Measurements from ENCODE around the gene MC1R. TPM values are rescaled to one million over a fixed set of nuclear protein-coding genes. Genes with fewer than 3 reads are reported as not detected.
A peak's percentile ranks its signal among the peaks of the same experiment; 100 is the strongest.

Gene MC1R
- total RNA-seq, 1 donor from 2014 or later: 4.0 TPM

- intact Hi-C loops (cut with DNase I): no loop called here
- no peak for DNase-seq (ENCODE audit: low spot score)
Measured at GRCh38 chr16:89893642-89894548, 24.8 kb upstream of the MC1R start.

GRCh38 chr16:89895482-89896250, 23.0 kb upstream of the MC1R start:
- intact Hi-C loops (cut with DNase I): no loop called here
- no peak for DNase-seq (ENCODE audit: low spot score)

GRCh38 chr16:89897204-89897603, 21.5 kb upstream of the MC1R start:
- intact Hi-C loops (cut with DNase I): no loop called here
- no peak for DNase-seq (ENCODE audit: low spot score)

DNA sequence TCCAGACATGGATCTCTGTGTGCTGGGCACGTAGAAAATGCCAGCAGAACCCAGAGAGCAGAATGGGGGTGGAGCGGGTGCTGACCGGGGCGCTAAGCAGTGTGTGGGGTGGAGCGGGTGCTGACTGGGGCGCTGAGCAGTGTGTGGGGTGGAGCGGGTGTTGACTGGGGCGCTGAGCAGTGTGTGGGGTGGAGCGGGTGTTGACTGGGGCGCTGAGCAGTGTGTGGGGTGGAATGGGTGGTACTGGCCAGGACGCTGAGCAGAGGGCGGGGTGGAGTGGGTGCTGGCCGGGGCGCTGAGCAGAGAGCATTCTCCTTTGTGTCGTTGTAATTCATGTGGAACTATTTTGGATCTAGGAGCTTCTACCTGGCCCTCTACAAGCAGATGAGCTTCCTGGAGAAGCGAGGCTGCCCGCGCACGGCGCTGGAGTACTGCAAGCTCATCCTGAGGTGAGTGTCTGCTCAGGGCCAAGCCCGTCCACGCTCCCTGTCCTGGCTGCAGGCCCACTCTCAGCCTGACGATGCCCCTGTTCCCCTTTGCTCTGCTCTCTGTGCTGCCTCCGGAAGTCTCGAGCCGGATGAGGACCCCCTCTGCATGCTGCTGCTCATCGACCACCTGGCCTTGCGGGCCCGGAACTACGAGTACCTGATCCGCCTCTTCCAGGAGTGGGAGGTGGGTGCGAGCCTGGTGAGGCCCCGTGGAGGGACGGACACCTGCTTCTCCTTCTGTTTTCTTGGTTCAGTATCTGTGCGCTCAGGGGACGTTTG, 20.3 kb upstream of the MC1R start:
- intact Hi-C loops (cut with DNase I): no loop called here

GRCh38 chr16:89899879-89900481, 18.7 kb upstream of the MC1R start:
- intact Hi-C loops (cut with DNase I): no loop called here
- no peak for DNase-seq (ENCODE audit: low spot score)

More for the DNA sequence above, 20.3 kb upstream of the MC1R start:
- no peak for DNase-seq (ENCODE audit: low spot score)

- no peak for DNase-seq (ENCODE audit: low spot score)
- intact Hi-C loops (cut with DNase I): no loop called here
Measured at GRCh38 chr16:89900885-89901284, 17.8 kb upstream of the MC1R start.

GRCh38 chr16:89902980-89903379, 15.7 kb upstream of the MC1R start:
- intact Hi-C loops (cut with DNase I): no loop called here
- no peak for DNase-seq (ENCODE audit: low spot score)

GRCh38 chr16:89903908-89904515, 14.7 kb upstream of the MC1R start:
- no peak for DNase-seq (ENCODE audit: low spot score)
- intact Hi-C loops (cut with DNase I): no loop called here

DNA sequence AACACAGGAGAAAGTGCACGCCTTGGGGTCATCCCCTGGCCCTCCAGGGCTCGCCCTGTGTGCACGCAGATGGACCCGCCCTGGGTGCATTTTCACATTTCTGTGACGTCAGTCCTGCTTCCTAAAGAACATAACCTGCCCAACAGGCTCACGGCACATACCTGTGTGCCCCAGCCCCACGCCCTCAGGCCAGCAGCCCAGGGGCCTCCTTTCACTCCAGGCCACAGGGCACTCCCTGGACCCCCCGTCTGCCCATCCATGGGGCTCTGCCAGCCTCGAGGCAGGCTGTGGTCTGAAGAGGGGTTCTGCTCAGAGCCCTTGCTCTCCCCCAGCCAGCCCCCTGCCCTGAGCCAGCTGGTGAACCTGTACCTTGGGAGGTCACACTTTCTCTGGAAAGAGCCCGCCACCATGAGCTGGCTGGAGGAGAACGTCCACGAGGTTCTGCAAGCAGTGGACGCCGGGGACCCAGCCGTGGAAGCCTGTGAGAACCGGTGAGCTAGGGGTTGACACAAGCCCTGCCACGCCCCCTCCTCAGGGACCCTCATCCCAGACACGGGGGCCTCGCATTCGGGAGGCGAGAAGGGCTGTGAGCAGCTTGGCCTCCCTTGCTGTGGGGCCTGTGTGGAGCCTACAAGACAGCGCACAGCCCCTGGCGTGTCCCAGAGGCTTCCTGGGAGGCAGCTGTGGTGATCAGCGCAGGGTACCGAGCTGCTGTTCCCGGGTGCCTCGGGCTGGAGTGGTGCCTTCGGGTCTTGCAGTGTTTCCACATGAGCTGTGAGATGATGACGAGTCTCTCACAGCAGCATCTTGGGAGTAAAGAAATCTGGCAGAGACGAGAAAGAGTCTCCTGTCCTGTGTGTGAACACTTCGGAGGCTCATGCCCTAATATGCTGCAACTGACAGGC, 13.8 kb upstream of the MC1R start:
- intact Hi-C loops (cut with DNase I): no loop called here
- no peak for DNase-seq (ENCODE audit: low spot score)

GRCh38 chr16:89905511-89906139, 13.0 kb upstream of the MC1R start:
- intact Hi-C loops (cut with DNase I): no loop called here

DNA sequence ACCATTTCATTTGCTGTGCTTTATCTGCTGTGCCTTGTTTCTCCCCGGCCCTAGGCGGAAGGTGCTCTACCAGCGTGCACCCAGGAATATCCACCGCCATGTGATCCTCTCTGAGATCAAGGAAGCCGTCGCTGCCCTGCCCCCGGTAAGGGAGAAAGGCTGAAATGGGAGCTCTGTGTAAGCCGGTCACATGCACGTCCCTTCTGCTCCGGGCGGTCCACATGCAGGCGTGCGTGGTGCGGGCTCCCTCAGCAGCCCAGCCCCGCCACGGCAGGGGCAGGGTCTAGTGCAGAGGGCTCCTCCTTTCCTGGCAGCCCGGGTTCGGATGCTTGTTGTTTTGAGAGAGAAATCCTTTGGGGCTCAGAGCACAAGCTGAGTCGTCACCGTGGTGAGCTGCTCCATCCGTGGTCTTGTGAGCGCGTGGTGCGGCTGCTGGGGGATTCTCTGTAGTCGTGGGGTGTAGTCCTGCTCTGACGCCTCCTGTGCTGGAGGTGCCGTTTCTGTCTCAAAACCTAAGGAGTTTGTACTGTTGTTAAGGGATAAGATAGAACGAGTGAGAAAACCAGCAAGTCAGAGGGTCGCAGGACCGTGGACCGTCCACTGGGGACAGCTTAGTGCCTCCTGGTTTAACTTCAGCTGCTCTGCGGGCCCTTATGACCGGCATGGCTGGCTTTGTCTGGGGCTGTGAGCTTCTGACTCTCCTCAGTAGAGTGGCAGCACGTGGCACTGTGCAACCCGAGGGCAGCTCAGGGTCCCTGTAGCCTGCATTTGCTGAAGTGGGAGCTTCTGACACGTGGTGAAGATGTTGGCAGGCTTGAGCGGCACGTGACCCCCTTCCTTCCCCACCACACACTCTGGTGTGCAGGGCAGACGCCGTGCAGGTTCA, 12.3 kb upstream of the MC1R start:
- intact Hi-C loops (cut with DNase I): no loop called here
- no peak for DNase-seq (ENCODE audit: low spot score)

More at GRCh38 chr16:89905511-89906139, 13.0 kb upstream of the MC1R start:
- DNase-seq (ENCODE audit: low spot score): no peak

DNA sequence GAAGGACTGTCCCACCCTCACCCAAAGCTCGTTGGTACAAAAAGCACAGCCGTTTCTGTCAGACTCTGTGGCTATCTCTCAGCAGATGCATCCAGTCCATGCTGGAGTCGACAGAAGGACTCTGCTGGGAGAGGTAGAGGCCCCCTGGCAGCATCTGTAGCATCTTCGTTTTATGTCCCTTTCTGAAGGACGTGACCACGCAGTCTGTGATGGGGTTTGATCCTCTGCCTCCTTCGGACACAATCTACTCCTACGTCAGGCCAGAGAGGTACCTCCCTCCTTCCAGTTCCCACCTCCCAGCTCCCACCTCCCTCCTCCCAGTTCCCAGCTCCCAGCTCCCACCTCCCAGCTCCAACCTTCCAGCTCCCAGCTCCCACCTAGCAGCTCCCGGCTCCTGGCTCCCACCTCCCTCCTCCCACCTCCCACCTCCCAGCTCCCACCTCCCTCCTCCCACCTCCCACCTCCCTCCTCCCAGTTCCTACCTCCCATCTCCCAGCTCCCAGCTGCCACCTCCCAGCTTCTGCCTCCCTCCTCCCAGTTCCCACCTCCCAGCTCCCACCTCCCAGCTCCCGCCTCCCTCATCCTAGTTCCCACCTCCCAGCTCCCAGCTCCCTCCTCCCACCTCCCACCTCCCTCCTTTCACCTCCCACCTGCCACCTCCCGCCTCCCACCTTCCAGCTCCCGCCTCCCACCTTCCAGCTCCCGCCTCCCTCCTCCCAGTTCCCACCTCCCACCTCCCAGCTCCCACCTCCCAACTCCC, 11.4 kb upstream of the MC1R start:
- intact Hi-C loops (cut with DNase I): no loop called here

GRCh38 chr16:89908236-89908635, 10.4 kb upstream of the MC1R start:
- intact Hi-C loops (cut with DNase I): no loop called here
- no peak for DNase-seq (ENCODE audit: low spot score)

More for the DNA sequence above, 11.4 kb upstream of the MC1R start:
- DNase-seq (ENCODE audit: low spot score): no peak

DNA sequence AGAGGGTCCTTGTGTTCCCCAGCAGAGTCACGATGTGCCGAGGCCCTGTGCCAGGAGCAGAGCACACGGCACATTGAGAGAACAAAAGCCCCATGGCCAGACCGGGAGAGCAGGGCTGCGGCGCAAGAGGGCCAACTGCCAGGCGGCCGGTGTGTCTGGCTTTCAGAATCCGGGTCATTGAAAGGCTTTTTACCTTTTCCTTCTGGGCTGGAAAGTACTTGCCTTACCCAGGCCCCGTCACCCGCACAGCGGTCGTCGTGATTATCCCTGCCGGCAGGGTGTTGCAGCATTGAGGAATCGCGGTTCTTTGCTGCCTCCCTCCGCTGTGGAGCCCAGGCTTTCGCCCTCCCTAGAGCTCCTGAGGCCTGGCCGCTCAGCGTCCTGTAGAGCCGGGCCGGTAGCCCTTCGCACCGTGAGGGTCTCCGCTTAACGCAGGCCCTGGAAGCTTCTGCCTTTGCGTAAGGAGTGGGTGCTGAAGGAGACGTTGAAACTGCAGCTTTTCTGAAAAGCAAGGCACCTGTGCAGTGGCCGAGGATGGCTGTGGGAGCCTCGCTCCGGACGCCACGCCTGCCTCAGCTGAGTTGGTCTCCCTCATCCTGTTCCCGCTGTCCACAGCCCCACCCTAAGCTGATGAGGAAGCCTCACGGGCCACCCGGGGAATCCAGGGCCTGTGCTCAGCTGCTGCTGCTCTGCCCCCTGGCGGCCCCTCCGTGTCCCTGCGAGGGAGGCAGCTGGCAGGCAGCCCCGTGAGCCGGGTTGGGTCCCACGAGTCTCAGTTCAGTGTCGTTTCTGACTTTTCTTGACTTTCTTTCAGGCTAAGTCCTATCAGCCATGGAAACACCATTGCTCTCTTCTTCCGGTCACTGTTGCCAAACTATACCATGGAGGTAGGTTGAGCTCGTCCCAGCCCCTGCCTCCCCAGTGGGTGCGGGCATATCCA, 8.6 kb upstream of the MC1R start:
- intact Hi-C loops (cut with DNase I): no loop called here
- DNase-seq (ENCODE audit: low spot score): peak; percentile 91
